A549 (cell line): ENCODE data around the gene CLCA4. TPM values are rescaled to one million over a fixed set of nuclear protein-coding genes. Genes with fewer than 3 reads are reported as not detected.
A peak's percentile ranks its signal among the peaks of the same experiment; 100 is the strongest.

Experiments
- ATAC-seq, 2 experiments: fragments of 200-7000 bp in 1 of 2; fragments of >200 bp in 1 of 2; cut with Nextera tagmentation in 1 of 2; cut with Tn5 transposase in 1 of 2; 3 replicates each; pipeline versions ENCODE4 v1.8.0 to v1.9.1; 2018 to 2020; ENCODE audit warnings: mild to moderate bottlenecking in 1 of 2, moderate library complexity in 1 of 2
- CTCF ChIA-PET: fragments of 300-600 bp; sonication (Branson Sonifier 250); formaldehyde crosslinking; extraction: SDS; loops from one replicate; lab custom pipeline; 2021; ENCODE audit warnings: antibody characterized with exemption, inconsistent platforms; lab: Yijun Ruan, JAX
- POLR2A ChIA-PET: fragments of 350-600 bp; formaldehyde crosslinking; extraction: SDS; loops from one replicate; lab custom pipeline; 2021; ENCODE audit warnings: antibody characterized with exemption, inconsistent platforms; lab: Yijun Ruan, JAX
- DNase-seq, 2 experiments: peaks; one replicate each; pipeline versions ENCODE4 v3.0.0 to v3.0.0-alpha.2; 2011 to 2016; ENCODE audit warnings: low read depth in 1 of 2, low spot score in 1 of 2
- FAIRE-seq: peaks from 2 replicates; lab custom pipeline; 2011; peaks lifted over from hg19 to GRCh38; lab: Jason Lieb, UNC
- H3K27ac ChIP-seq, 2 experiments: fragments of >200 bp; sonication (Bioruptor Twin); formaldehyde crosslinking; 3 replicates each; pipeline ENCODE4 v1.5.1; 2016 to 2017
- H3K4me1 ChIP-seq: fragments of >200 bp; sonication (Bioruptor Twin); formaldehyde crosslinking; 3 replicates; pipeline ENCODE4 v1.6.1; 2016
- H3K4me2 ChIP-seq: fragments of >200 bp; sonication (Bioruptor Twin); formaldehyde crosslinking; 3 replicates; pipeline ENCODE4 v1.6.1; 2016
- H3K4me3 ChIP-seq: fragments of >200 bp; sonication (Bioruptor Twin); formaldehyde crosslinking; 3 replicates; pipeline ENCODE4 v1.5.1; 2016
- H3K9me3 ChIP-seq: fragments of >200 bp; sonication (Bioruptor Twin); formaldehyde crosslinking; 3 replicates; pipeline ENCODE4 v1.6.1; 2016
- CHD2 ChIP-seq: fragments of 150-350 bp; IDR thresholded peaks from 2 replicates; pipeline ENCODE4 v1.6.1; 2014; ENCODE audit warnings: low read length; ENCODE audit not compliant: partially characterized antibody
- CTCF ChIP-seq: fragments of >200 bp; sonication (Bioruptor Twin); formaldehyde crosslinking; IDR thresholded peaks from 3 replicates; pipeline ENCODE4 v1.5.1; 2016
- ELK1 ChIP-seq: fragments of 150-350 bp; IDR thresholded peaks from 2 replicates; pipeline ENCODE4 v1.6.1; 2014; ENCODE audit warnings: low read depth, mild to moderate bottlenecking, low read length
- FOXS1 ChIP-seq: fragments of 250-450 bp; sonication (Bioruptor Pico); IDR thresholded peaks from 2 replicates; pipeline ENCODE4 v1.5.0; 2020; ENCODE audit warnings: mild to moderate bottlenecking, moderate library complexity
- HEYL ChIP-seq: fragments of 250-450 bp; sonication (Bioruptor Pico); IDR thresholded peaks from 2 replicates; pipeline ENCODE4 v1.8.0; 2021; ENCODE audit warnings: mild to moderate bottlenecking, moderate library complexity
- KDM1A ChIP-seq: fragments of 200-600 bp; sonication (generic); IDR thresholded peaks from 2 replicates; pipeline ENCODE4 v1.6.1; 2016; ENCODE audit warnings: low read depth, mild to moderate bottlenecking
- MAFK ChIP-seq: fragments of 450-650 bp; IDR thresholded peaks from 2 replicates; pipeline ENCODE4 v1.6.1; 2014; ENCODE audit not compliant: partially characterized antibody
- MAX ChIP-seq: IDR thresholded peaks from 2 replicates; pipeline ENCODE4 v1.6.1; 2012
- MAZ ChIP-seq: fragments of 150-350 bp; IDR thresholded peaks from 2 replicates; pipeline ENCODE4 v1.6.1; 2014; ENCODE audit warnings: antibody characterized with exemption, low read depth, low read length, borderline replicate concordance
- MYC ChIP-seq: IDR thresholded peaks from 2 replicates; pipeline ENCODE4 v1.6.1; 2012; ENCODE audit warnings: mild to moderate bottlenecking, inconsistent platforms, low read length, improper control_type of control experiment, borderline replicate concordance
- NFE2L2 ChIP-seq: fragments of 150-350 bp; conservative IDR thresholded peaks from 2 replicates; pipeline ENCODE4 v1.6.1; 2014; ENCODE audit warnings: low read length
- PHF8 ChIP-seq: fragments of 200-600 bp; sonication (generic); IDR thresholded peaks from 2 replicates; pipeline ENCODE4 v1.6.1; 2016; ENCODE audit warnings: low read depth, mild to moderate bottlenecking, antibody characterized with exemption, moderate library complexity, borderline replicate concordance
- POLR2A ChIP-seq: IDR thresholded peaks from 2 replicates; pipeline ENCODE4 v1.6.1; 2012; ENCODE audit warnings: mild to moderate bottlenecking, low read length
- RAD21 ChIP-seq, 2 experiments: fragments of >200 bp in 1 of 2; sonication (Bioruptor Twin) in 1 of 2; formaldehyde crosslinking in 1 of 2; IDR thresholded peaks in 1 of 2; conservative IDR thresholded peaks in 1 of 2; 2 replicates in 1 of 2; 3 replicates in 1 of 2; pipeline ENCODE4 v1.6.1; 2012 to 2018; ENCODE audit warnings: inconsistent platforms in 1 of 2
- TP53 ChIP-seq: fragments of 250-450 bp; sonication (Bioruptor Pico); IDR thresholded peaks from 2 replicates; pipeline ENCODE4 v1.5.0; 2021; ENCODE audit warnings: mild to moderate bottlenecking, moderate library complexity
- WGBS: methylation state at CpG from one replicate; pipeline ENCODE4 v1.1.6; 2017; ENCODE audit errors: missing lambda C conversion rate; 5-methylcytosine and 5-hydroxymethylcytosine counted together
- polyA minus RNA-seq: library from RNA; depleted of rRNA, polyadenylated mRNA; stranded (reverse); fragments of >200 nt; gene quantifications from 2 replicates; pipeline ENCODE4 v1.2.3, GENCODE V29; 2011; rRNA and poly(A)+ RNA removed
- polyA plus RNA-seq, 4 experiments: library from polyadenylated mRNA; depleted of rRNA in 3 of 4; stranded (reverse); fragments of >200 nt; fragmentation: RNase III in 1 of 4; extraction: RNeasy Plus Mini Kit Qiagen cat#74134 plus additional on column Dnase treatment in 1 of 4; gene quantifications; 2 replicates in 3 of 4; 3 replicates in 1 of 4; pipeline ENCODE4 v1.2.3, GENCODE V29; 2011 to 2017
- TF ChIP-seq, protein P1 (sequence below): fragments of 250-450 bp; sonication (Bioruptor Pico); IDR thresholded peaks from 2 replicates; pipeline ENCODE4 v1.5.0; 2020; ENCODE audit warnings: low read depth, mild to moderate bottlenecking, moderate library complexity
- TF ChIP-seq, protein P2 (sequence below): IDR thresholded peaks from 2 replicates; pipeline ENCODE4 v1.6.1; 2012; ENCODE audit warnings: low read depth, borderline replicate concordance

Gene CLCA4, protein sequence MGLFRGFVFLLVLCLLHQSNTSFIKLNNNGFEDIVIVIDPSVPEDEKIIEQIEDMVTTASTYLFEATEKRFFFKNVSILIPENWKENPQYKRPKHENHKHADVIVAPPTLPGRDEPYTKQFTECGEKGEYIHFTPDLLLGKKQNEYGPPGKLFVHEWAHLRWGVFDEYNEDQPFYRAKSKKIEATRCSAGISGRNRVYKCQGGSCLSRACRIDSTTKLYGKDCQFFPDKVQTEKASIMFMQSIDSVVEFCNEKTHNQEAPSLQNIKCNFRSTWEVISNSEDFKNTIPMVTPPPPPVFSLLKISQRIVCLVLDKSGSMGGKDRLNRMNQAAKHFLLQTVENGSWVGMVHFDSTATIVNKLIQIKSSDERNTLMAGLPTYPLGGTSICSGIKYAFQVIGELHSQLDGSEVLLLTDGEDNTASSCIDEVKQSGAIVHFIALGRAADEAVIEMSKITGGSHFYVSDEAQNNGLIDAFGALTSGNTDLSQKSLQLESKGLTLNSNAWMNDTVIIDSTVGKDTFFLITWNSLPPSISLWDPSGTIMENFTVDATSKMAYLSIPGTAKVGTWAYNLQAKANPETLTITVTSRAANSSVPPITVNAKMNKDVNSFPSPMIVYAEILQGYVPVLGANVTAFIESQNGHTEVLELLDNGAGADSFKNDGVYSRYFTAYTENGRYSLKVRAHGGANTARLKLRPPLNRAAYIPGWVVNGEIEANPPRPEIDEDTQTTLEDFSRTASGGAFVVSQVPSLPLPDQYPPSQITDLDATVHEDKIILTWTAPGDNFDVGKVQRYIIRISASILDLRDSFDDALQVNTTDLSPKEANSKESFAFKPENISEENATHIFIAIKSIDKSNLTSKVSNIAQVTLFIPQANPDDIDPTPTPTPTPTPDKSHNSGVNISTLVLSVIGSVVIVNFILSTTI
- not detected in 2 replicates for polyA plus RNA-seq (2011; rRNA removed)
- polyA plus RNA-seq (2012; cell fraction: cytosol; rRNA removed), result not detected in 2 replicates
- not detected in 2 replicates for polyA plus RNA-seq (2012; cell fraction: nucleus; rRNA removed)
- not detected in 3 replicates for polyA plus RNA-seq (2017; fragmentation: RNase III; extraction: RNeasy Plus Mini Kit Qiagen cat#74134 plus additional on column Dnase treatment)
- not detected in 2 replicates for polyA minus RNA-seq

GRCh38 chr1:86546787-86547221 is at the start of gene CLCA4:
CLCA4 (plus strand) TSS chr1:86547078; CDS start chr1:86547120, 42 bp downstream.
- no peak within 1 kb of the TSS for H3K4me2 ChIP-seq
- DNase-seq, result no peak
- FAIRE-seq, result no peak
- H3K27ac ChIP-seq, result no peak within 1 kb of the TSS
- H3K4me1 ChIP-seq, result no peaks in the 10 kb centered on the region
- 2% methylated on average over 2 of the region's 2 CpGs for WGBS
- no peaks in the 10 kb centered on the region for H3K9me3 ChIP-seq
- CTCF ChIA-PET, result no interaction called here
- no peak within 1 kb of the TSS for H3K4me3 ChIP-seq
- POLR2A ChIA-PET, result no interaction called here
- ATAC-seq, result no peak
- TF ChIP-seq ELK1 (no peak), CHD2 (no peak)
- TF ChIP-seq, all 56 proteins: peak for 0

GRCh38 chr1:86498281-86498680 is 48.6 kb upstream of the CLCA4 start:
- Histone ChIP-seq H3K4me3 (no peak overlapping the region), H3K9me3 (no peaks in the 10 kb centered on the region), H3K4me2 (no peak overlapping the region), H3K27ac (no peak overlapping the region), H3K4me1 (no peaks in the 10 kb centered on the region)
- TF ChIP-seq, protein P1, sequence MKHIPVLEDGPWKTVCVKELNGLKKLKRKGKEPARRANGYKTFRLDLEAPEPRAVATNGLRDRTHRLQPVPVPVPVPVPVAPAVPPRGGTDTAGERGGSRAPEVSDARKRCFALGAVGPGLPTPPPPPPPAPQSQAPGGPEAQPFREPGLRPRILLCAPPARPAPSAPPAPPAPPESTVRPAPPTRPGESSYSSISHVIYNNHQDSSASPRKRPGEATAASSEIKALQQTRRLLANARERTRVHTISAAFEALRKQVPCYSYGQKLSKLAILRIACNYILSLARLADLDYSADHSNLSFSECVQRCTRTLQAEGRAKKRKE, result no peak
- TF ChIP-seq POLR2A, result no peak
- FAIRE-seq (no peak), DNase-seq (no peak), ATAC-seq (no peak)
- ChIA-PET CTCF (no interaction called here), POLR2A (no interaction called here)
- WGBS, result 28% methylated on average over 3 of the region's 3 CpGs

DNA sequence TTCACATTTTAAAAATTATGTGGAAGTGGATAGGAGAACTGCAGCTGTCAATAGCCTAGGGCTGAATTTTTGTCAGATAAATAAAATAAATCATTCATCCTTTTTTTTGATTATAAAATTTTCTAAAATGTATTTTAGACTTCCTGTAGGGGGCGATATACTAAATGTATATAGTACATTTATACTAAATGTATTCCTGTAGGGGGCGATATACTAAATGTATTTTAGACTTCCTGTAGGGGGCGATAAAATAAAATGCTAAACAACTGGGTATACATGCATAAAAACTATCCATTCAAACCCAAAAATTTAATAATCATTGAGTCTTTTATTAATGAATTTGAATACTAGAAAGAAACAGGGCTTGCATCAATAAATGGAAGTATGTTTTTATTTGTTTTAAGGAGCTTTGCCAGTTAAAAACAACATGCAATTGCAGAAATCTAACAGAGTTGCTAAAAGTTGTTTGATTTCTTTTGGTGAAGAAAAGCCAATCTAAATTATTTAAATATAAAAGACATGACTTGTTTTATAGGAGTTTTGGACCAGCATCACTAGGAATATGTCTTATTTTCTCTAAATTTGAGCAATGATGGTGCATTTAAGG is 46.8 kb upstream of the CLCA4 start:
- POLR2A ChIA-PET, result no interaction called here
- CTCF ChIA-PET, result interaction anchor here (0.7 to 1.5 kb wide), 3 partner anchors 10 to 70 kb away, joined by 3 to 6 read pairs (median 4); no protein-coding TSS in a partner anchor
- 0% methylated on average over 3 of the region's 3 CpGs for WGBS
- Histone ChIP-seq H3K4me3 (no peak overlapping the region), H3K4me1 (no peaks in the 10 kb centered on the region), H3K9me3 (no peaks in the 10 kb centered on the region), H3K4me2 (no peak overlapping the region), H3K27ac (no peak overlapping the region)
- FAIRE-seq, result no peak
- no peak for TF ChIP-seq MYC
- peak; percentile 73 for TF ChIP-seq CTCF
- peak in 1 of 2 experiments; percentile 18; a peak in 1 of 5 replicates for TF ChIP-seq RAD21 (conservative IDR thresholded peaks at IDR 0.05 in 1 of 2, IDR thresholded peaks at IDR 0.05 in 1 of 2)
- DNase-seq, result peak in 1 of 2 experiments; percentile 15
- no peak for ATAC-seq

DNA sequence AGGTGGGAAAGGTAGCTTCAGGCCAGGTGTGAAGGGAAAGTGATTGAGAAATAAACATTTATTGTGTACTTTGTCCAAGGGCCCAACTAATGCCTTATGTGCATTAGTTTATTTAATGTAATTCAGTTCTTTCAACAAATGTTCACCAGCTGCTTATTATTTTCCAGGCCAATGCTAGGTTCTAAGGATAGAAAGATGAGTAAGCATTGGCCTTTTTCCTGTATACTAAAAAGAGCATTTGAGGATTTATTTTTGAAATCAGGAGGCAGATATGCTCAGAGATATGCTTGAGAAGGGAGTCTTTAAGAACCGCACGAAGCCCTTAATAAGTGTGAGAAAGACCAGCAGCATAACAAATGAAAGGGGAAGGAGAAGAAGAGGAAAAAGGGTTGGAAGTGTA is 46.2 kb upstream of the CLCA4 start:
- no peaks in the 10 kb centered on the region for H3K9me3 ChIP-seq
- H3K27ac ChIP-seq, result no peak overlapping the region
- H3K4me1 ChIP-seq, result no peaks in the 10 kb centered on the region
- no peak for FAIRE-seq
- H3K4me3 ChIP-seq, result no peak overlapping the region
- TF ChIP-seq MAZ (no peak), MAX (no peak), MYC (no peak), CHD2 (no peak), KDM1A (no peak), FOXS1 (no peak), MAFK (no peak), PHF8 (no peak), HEYL (no peak), NFE2L2 (no peak), TP53 (no peak)
- TF ChIP-seq, protein P2, sequence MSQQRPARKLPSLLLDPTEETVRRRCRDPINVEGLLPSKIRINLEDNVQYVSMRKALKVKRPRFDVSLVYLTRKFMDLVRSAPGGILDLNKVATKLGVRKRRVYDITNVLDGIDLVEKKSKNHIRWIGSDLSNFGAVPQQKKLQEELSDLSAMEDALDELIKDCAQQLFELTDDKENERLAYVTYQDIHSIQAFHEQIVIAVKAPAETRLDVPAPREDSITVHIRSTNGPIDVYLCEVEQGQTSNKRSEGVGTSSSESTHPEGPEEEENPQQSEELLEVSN, result no peak
- TF ChIP-seq, all 56 proteins: peak for 0
- ChIA-PET CTCF (interaction anchor here (1.2 to 1.5 kb wide), 2 partner anchors 9 to 70 kb away, joined by 3 to 4 read pairs; no protein-coding TSS in a partner anchor), POLR2A (no interaction called here)
- no peak overlapping the region for H3K4me2 ChIP-seq
- DNase-seq (no peak), ATAC-seq (no peak)
- 98% methylated on average over 2 of the region's 2 CpGs for WGBS
